Hepatic stellate cell (primary cell): Measurements from ENCODE around the gene PPP2R3A.

ENCODE experiments used
- DNase-seq: peaks from one replicate; pipeline ENCODE4 v3.0.0; 2011; ENCODE audit warnings: low spot score

PPP2R3A gene

DNA sequence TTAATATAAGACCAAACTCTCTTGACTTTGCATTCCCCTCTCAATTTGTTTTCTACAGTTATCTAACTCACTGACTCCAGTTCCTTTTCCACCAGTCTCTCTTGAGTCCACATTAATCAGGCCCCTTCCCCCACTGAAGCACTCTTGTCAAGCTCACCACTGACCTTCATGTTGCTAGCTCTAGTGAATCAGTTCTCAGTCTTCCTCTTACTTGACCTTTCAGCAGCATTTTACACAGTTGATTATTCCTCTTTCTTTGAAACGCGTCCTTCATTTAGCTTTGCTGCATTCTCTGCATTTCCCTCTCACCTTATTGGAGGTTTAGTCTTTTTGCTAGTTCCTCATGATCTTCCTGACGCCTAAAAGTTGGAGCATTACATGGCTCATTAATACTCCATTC is 8.3 kb downstream of the PPP2R3A start:
- no peak for DNase-seq

DNA sequence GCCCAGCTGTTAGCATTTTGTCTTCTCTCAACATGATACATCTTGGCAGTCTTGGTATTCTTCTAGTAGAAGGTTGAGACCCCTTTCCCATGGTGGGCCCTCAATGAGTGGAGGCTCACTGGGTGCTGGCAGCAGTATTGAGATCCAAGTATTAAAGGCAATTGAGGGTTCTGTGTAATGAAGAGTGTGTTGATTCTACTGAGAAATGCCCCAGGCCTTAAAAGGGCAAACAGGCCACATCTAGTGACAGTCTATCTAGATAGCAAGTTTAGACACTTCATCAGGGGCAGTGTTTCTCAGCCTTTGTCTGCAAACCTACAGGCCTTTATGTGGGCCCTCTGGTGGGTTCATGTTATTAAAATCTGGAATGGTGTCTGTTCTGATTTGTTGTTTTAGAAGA is 9.5 kb downstream of the PPP2R3A start:
- DNase-seq = no peak

DNA sequence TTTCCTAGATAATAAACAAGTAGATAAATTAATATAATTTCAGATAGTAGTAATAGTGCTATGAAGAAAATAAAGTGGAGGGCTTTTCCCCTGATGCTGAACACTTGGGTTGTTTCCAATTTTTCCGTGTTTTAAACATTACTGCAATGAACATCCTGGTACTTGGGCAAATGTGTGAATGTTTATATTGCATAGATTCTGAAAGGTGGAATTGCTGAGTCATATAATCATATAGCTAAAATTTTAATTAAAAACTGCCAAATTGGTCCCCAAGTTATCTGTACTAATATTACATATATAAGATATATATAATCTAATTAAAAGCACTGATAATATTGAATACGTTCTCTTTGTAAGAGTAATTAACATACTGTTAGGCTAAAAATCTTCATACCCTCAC is 10.0 kb downstream of the PPP2R3A start:
- DNase-seq = no peak

DNA sequence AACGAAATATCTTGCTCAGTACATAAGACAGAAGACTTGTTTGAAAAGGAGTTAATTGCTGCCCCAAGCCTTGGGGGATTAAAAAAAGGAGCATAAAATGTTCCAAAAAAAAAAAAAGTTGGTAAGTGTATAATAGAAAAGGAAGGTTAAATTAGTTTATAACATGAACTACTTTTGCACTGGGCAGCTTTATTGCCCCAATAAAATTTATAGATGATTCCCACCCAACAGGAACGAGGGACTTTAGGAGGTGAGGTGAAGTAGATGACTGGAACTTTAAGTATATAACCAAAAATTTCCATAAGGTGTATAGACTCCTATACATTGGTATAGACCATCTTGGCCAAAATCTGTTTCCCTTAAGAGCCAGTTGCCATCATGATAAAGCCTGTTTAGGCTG is 14.8 kb downstream of the PPP2R3A start:
- no peak for DNase-seq

DNA sequence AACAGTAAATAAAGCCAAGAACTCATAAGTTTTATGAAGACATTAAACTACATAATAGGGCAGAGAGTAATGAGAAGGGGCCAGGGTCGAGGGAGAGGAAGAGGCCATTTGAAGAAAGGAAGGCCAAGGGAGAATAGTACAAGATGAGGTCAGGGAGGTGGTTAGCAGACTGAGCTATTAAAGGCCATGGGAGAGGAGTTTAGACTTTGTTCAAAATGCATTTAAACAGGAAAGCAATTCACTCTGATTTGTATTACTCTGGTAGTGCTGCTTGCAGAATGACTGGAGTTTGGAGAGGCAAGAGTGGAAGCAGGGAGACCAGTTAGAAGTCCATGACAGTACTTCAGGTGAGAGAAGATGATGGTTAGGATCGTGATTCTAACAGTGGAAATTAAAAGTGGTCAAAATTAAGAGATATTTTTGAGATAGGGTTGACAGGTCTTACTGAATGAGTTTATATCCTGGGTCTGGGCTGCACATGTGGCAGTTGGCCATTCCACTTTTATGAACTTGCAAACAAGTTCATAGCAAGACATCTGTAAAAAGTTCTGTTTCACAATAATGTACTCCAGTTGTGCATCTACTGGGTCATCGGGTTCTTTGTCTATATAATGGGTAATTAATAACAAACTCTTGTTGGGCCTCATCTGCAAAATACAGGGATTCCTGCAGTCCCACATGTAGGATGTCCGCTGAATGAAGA is 16.3 kb downstream of the PPP2R3A start:
- no peak for DNase-seq

DNA sequence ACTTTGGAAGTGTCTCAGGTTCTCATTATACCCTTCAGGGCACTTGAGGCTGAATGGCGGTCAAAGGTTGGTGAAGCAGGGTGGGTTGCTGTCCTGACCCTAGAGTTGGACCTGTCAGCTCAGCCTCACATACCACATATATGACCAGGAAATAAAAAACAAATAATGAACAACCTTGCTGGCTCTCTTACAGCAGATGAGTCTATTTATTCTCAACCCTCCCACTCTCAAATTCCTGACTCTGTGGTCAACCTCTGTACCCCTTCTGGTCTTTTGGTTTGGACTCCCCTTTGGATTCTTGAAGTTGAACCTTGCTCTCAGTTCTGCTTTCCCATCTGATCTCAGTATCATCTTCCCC is 16.9 kb downstream of the PPP2R3A start:
- no peak for DNase-seq

DNA sequence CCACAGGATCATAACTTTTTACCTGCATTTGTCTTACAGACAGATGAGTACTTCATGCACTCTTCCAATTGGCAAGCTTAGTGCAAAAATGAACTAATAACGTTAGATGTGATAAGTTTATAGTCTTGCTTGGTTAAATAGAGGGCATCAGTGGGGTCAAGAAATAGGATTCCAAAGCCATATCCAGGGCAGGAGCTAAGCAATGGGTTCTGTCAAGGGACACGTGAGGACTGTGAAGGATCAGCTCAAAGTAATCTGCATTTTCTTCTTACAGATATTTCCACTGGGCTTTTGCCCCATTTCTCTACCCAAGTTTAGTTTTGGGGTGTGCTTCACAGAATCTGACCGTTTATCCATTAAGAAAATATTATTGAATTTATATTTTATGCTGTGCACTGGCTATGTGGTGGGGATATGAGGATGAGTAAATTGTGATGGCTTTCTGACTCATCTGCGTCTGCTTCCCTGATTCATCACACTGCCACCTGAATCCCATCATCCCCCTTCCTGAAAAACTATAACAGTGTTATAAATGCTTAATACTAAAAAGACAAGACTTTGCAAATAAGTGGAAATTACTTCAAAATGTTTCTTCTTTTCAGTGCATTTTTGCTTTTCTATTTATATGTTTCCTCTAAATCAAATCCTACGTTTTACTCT is 17.5 kb downstream of the PPP2R3A start:
- DNase-seq = peak; percentile 9

DNA sequence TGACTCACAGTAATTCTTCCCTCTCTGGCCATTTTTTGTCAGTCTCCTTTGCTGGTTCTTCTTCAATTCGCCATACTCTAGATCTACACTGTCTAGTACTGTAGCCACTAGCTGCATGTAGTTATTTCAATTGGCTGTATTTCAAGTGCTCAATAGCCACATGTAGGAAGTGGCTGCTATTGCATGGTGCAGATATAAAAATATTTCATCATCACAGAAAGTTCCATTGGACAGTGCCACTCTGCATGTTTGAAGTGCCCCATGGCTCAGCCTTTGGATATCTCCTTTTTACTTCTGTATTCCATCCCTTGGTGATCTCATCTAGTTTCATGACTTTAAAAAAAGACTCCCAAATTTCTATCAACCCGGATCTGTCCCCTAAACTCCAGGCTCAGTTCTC is 22.1 kb downstream of the PPP2R3A start:
- no peak for DNase-seq

DNA sequence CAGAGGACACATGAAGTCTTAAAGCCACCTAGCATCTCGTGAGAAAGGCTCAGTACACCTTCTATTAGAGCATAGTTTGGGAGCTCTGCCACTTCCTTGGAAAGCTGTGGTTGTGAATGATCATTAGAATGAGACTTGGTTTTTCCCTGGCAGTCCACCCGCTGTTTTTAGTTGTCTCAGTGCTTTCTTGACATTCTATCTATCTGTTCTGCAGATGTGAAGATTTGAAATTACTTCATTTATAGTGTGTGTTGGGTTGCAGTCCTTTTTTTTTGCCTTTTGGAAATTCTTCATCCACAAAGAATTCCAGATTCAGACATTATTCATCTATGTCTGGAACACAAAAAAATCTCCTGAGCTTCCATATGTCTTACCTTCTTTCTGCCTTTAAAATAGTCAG is 23.7 kb downstream of the PPP2R3A start:
- DNase-seq = no peak

DNA sequence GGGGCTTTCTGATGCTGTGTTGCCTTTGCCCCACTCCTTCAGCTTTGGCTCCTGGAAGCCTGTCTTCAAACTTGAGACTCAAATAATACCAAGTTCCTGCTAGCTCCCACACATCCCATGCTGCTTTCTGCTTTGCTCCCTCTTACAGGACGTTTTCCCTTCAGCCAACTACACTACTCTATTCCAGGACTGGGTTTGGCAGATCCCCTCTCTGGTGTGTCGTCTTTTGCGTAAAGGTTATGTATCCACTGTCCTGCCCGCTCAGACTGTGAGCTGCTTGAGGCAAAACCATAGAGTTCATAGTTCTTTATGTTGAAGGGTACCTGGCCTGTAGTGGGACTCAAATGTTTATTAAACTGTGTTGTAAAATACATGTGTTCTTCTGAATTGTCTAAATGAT is 25.4 kb downstream of the PPP2R3A start:
- DNase-seq = no peak

DNA sequence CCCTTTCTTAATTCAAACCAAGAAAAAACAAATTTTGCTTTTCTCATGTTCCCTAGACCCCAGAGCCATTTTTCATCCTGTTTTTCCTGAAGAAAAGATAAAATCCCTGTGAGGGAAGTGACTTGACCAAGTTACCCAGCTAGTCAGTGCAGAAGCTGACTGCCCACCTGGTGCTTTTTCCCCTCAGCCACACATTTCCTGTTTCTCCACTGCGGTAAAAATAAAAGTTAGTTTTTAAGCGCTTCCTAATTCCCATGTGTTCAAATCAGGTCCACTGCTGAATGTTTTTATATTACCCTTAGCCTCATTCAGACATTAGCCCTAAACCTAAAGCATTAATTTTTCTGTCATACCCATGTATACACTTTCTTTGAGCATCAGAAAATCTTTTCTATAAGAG is 26.1 kb downstream of the PPP2R3A start:
- DNase-seq = no peak

DNA sequence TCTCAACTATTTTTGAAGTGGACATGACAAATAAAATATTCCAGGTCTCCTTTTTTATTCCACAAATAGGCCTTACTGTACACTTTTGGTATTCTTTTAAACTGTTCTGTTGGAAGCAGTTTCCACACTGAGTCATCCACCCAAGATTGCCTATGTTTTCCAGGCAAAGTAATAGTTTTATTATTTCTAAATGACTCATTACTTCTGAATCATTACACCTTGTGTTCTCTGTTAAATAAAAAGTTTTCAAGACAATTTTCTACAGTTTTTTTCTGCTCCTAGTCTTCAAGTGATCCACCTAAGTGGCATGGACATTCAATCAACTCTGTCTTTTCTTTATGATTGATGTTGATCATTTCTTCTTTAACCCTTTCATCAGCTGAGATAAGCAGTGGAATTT is 26.5 kb downstream of the PPP2R3A start:
- peak; percentile 25 for DNase-seq

DNA sequence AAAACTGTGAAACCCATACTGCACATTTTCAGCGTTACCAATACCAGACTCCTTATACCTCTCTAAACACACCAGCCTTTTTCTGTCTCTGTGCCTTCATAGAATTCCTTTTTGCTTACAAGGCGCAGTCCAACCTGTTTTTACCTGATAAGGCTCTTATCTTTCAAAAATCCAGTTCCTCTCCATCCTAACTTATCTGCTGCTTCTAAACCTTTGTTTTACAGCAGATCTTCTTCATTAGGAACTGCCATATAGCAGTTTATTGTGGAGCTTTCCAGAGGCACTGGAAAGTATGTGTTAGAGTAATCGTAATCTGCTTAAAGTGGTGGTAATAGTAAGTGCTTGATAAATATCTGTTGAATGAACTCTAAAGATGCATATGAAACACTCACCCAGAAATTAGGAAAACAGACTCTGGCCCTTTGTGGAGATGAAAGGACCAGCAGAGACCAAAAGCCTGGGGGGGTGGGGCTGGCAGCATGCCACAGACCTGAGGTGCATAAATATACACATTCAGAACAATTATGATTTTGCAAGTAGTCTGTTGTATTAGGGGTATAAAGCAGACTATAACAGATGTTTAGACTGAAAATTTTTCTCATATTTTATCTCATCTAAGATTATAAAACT is 29.3 kb downstream of the PPP2R3A start:
- no peak for DNase-seq

DNA sequence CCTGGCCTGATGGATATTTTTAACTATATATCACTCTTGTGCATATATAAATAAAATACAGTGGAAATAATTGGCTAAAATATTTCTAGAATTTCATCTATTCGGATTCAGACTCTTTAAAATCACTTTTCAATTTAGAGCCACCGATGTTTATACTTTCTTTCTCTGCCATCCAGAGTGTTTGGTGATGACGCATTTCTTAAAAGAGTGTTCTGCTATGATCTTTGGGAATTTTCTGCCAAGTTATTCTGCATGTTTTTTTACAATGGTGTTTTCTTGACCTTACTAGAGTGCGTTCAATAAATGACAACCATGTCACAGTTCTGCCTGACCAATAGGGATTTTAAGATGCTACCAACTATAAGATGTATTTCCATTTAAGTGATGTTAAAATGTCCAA is 30.2 kb downstream of the PPP2R3A start:
- no peak for DNase-seq

DNA sequence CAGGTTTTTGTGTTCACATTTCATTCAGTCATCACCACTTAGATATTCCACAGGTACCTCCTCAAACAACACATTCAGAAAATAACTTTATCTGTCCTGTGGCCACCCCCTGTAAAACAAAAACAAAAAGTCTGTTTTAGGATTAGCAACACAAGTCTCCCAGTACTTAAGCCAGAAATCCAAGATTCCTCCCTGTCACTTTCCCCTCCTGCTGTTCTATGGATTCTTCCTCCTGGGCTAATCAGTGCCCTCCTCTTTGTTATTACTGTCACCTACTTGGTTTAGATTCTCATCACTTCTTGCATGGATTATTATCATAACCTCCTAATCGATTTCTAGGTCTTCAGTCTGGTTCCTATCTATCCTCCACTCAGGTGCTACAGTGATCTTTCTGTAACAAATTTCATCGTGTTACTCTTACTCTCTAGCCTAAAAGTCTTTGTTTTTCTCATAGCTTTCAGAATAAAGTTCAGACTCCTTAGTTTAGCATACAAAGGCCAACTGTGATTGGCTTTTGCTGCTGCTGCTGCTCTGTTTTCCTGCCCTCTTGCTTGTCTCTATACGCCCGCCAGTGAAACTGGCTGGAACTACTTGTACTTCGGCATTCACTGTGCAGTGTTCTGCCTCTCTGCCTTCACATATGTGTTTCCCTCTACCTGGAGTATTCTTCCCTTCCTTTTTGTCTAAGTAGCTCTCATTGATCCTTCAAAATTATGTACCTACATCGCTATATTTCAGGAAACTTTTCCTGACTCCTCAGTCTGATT is 32.2 kb downstream of the PPP2R3A start:
- DNase-seq = no peak

DNA sequence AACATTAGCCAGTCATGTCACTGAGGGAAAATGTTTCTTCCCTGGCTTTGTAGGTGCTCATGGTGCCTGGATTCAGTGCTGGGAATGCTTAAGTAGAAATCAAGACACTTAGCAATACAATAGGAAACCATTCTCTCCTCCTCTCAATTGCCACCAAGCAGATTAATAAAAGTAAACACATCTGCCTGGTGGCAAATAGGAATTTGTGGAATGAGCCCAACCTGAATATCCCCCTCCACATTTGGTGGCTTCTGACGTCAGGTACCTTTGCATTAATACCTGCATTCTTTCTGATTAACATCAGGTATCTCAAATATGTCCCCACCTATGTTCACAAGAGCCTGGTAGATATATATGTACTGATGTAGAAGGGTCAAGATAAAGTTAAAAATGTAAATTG is 42.7 kb downstream of the PPP2R3A start:
- no peak for DNase-seq

DNA sequence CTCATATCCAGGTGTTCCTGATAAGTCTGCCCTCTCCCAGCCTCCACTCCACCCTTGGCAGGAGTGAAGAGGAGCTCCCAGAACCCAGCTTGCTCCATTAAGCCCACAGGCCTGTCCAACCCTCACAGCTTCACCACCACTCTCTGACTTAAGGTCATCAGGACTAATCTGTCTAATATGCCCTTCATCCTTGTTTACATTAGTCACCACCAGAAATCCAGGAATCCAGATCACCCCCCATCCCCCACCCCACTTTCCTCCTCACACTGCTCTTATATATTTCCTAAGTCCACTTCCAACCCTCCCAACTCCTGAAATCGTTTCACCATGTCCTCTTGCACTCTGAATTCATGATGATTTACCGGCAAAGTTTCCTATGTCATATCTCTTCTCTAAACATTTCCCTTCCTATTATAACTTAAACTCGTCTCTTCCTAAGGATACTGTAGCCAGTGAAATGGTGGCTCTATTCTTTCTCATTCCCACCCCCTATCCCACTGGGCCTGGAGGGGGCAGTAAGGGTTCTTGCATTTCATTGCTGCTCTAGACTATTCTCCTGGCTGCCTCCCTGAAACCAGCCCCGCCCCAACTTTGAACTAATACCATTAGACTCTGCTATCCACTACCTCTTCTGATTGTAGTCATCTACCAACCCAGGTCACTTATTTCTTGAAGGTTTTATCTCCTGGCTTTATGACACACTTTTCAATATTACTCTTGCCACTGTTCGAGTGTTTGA is 43.4 kb downstream of the PPP2R3A start:
- no peak for DNase-seq

DNA sequence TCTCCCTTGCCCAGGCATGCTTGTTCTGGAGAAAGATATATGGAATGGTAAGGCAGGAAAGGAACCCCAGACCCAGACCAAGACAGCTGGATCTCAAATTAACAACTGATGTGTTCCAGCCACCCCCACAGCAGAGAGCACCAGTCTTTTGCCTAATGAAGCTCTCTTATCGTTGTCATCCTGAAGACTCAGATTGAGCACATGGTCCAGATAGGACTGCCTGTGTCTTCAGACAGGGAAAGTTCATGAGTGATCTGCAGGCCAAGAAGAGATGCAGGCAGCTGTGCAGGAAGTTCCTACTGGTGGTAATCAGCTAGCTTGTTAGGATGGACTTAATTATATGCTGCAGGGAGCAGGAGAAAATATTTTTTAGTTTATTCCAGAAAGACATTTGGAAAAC is 53.3 kb downstream of the PPP2R3A start:
- no peak for DNase-seq

DNA sequence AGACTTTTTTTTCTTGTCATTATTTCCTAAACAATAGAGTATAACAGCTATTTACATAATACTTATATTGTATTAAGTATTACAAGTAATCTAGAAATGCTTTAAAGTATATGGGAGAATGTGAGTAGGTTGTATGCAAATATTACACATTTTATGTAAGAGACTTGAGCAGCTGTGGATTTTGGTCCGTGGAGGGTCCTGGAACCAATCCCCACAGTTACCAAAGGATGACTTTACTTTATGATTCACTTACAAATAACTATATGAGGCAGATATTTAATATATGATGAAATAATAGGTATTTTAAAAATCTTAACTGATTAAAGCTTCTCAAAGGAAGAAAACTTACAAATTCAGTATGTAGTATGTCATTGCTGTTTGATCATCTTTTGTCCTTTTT is 56.3 kb downstream of the PPP2R3A start:
- no peak for DNase-seq

DNA sequence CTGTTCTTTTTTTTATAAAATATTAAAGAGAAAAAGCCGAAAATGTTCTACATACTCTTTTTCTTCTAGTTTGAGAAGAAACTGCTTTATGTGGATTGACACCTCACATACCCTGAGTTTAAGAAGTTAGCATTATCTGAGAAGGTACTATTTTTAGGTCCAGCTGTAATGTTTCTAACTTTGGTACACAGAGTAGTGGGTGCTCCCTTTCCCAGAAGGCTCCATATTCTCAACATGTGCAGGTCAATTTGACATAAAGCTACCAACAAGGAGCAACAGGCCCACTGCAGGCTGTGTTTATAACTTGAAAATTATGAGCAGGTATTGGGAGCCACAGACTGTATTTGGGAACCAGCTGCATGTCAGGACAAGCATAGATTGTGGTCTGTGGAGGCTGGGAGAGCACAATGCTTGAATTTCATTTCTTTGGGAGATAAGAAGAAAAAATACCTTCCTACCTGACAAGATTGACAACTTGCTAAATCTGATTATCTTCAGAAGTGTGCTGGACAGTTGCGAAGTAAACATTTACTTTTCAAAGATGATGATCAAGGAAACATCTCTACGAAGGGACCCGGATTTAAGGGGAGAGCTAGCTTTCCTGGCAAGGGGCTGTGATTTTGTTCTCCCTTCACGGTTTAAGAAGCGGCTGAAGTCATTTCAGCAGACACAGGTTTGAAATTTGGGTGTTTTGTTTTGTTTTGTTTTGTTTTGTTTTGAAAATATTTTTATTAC is 57.2 kb downstream of the PPP2R3A start:
- DNase-seq = no peak

DNA sequence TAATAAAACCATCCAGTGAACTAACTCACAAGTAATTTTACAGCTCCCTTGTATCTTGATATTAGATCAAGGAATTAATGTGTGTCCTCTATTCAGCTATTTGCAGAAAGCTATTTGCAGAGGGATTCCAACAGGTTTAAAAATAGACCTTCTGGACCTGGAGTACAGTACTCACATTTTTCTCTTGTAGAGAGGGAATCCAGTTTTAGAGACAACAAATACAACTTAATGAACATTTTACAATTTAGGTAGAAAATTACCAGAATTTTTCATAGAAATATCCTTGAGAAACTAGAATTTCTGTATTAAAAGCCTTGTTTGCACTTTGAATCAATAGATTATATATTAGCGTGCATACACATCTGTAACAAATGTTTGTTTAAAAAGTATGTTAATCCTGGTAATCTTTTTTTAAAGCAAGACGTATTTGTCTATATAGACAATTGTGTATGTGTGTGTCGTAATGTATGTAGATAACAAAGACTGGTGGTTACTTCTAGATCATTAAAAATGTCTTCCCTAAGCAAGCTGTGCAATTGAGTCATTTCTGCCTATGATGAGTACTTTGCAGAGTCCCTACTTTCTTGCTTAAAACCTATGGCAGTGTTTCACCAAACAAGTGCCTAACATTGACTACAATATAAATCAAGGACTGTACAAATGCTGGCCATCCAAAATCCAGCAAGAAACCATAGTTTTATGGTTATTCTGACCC is 57.9 kb downstream of the PPP2R3A start:
- DNase-seq = no peak
